Measurements from ENCODE around the gene PHACTR1. TPM values are rescaled to one million over a fixed set of nuclear protein-coding genes. Genes with fewer than 3 reads are reported as not detected.

PHACTR1 gene
- total and polyA plus RNA-seq, 8 donors = 0.46 to 17.4 (median 6.4) TPM; not detected in 1

DNA sequence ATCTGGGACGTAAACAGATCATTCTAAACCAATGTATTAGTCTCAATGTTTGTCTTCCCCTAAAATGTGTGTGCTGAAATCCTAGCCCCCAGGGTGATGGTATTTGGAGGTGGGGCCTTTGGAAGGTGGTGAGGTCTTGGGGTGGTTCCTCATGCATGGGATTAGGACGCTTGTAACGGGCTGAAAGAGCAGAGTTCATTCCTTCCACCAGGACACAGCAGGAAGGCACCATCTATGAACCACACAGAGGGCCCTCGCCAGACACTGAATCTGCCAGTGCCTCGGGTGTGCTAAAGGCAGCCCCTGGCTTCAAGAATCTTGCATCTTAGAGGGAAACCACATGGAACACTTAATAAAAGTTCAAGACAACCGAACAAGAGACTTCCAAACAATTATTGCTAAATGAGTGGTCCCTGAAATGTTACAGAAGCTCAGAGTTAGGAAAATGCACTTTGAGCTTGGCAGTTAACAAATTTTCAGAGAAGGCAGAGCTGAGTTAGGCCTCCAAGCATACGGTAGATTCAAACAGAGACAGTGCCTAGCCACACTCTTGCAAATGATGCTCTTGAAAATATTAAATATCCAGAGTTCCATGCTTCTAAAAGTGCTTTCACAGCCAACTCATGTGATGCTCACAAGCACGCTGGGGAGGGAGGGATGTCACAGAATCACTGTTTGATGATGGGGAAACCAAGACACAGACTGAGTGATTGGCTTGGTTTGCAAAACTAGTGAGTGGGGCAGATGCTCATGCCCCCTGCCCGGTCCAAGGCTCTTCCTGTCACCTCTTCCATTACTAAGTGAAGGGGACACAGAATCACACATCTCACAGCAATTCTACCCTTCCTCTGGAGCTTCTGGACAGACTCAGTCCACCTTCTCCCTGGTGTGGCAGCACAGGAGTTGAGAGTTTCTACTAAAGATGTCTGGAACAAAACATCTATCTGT lies 584.4 kb downstream of the PHACTR1 start:
- Histone ChIP-seq H3K27me3 (no peaks in the 10 kb centered on the region), H3K36me3 (peaks cover 4 to 69% (median 67%) of the 10 kb centered on the region in 4 donors), H3K4me3 (no peak overlapping the region), H3K9me3 (no peaks in the 10 kb centered on the region), H3K27ac (no peak overlapping the region), H3K4me1 (peaks cover 4 to 34% (median 20%) of the 10 kb centered on the region in 4 donors)
- no peak for TF ChIP-seq POLR2A (IDR thresholded peaks at IDR 0.05)
- TF ChIP-seq, protein P1, sequence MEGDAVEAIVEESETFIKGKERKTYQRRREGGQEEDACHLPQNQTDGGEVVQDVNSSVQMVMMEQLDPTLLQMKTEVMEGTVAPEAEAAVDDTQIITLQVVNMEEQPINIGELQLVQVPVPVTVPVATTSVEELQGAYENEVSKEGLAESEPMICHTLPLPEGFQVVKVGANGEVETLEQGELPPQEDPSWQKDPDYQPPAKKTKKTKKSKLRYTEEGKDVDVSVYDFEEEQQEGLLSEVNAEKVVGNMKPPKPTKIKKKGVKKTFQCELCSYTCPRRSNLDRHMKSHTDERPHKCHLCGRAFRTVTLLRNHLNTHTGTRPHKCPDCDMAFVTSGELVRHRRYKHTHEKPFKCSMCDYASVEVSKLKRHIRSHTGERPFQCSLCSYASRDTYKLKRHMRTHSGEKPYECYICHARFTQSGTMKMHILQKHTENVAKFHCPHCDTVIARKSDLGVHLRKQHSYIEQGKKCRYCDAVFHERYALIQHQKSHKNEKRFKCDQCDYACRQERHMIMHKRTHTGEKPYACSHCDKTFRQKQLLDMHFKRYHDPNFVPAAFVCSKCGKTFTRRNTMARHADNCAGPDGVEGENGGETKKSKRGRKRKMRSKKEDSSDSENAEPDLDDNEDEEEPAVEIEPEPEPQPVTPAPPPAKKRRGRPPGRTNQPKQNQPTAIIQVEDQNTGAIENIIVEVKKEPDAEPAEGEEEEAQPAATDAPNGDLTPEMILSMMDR (IDR thresholded peaks at IDR 0.05) = no peak
- no peak for TF ChIP-seq EP300 (IDR thresholded peaks at IDR 0.05)
- no peak for TF ChIP-seq POLR2AphosphoS5 (IDR thresholded peaks at IDR 0.05)
- intact Hi-C loops (cut with DNase I; ENCODE audit: low total_unique reads) = no loop called here
- DNase-seq = no peak
- WGBS, 5 donors = 75 to 90% (median 84%) methylated on average over 8 to 9 of the region's 9 CpGs

DNA sequence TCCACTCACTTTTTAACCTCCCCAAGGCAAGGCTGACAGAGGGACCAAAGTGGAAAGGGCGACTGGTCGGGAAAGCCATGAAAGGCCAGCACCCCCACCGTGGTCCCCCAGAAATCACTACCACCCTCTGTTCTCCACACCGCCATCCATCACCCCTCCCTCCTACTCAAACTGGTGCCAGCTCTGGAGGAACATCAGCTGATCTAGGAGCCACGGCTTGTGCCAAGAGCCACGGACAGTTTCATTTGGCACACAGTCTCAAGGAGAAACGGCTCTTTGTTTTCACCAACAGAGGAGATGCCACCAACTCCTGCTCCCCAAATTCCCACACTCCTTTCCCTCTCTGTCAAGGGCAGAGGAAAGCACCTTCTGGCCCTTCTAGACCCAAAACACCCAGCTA lies 585.7 kb downstream of the PHACTR1 start:
- WGBS, 5 donors = 63 to 89% (median 84%) methylated on average over 7 of the region's 7 CpGs
- H3K36me3 ChIP-seq = peaks cover 0 to 73% (median 68%) of the 10 kb centered on the region in 4 donors

DNA sequence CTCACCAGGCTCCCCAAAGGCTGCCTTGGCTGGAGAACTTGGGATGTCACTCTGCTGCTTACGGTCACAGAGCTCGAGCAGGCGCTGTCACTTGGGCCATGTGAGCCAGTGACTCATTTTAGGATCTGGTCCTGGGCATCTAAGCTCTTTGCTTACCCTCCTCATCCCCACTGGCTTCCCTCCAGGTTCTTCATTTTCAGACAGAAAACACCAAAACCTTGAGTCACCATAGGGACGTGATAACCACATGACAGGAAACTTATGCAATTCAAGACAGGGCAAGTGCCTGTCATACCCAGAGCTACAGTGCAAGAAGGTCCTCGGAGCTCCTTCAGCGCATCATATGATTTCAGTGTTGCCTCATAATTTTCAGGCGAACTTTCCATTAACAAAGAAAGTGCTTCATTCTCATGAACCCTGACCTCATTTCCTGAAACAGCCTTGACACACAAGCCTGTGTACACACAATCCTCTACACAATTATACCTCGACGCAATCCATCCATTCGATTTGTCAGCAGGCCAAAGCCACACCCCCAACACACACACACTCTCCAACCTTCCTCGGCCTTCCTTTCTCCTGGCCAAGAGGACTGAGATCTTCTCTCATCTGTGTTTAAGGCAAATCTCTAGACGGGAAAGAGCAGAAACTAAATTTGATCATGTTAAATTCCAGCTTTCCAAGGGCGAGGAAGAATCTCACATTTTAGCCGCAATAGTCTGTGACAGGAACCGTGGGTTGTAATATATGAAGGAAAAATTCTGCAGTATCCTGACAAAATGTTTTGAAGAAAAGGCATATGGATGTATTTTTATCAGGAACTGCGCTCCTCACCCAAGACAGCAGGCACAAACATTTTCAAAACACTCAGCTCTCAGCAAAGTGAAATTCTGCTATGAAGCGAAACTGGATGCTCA lies 586.4 kb downstream of the PHACTR1 start:
- intact Hi-C loops (cut with DNase I; ENCODE audit: low total_unique reads) = no loop called here
- WGBS, 5 donors = 48 to 58% (median 52%) methylated on average over 17 of the region's 17 CpGs

More for the DNA sequence above, 585.7 kb downstream of the PHACTR1 start:
- Histone ChIP-seq H3K27ac (peak overlapping the region; percentile 16 to 80 (median 74)), H3K9me3 (no peaks in the 10 kb centered on the region), H3K4me1 (peaks cover 4 to 34% (median 20%) of the 10 kb centered on the region in 4 donors), H3K27me3 (no peaks in the 10 kb centered on the region), H3K4me3 (no peak overlapping the region)
- TF ChIP-seq EP300 (IDR thresholded peaks at IDR 0.05) (no peak), POLR2AphosphoS5 (IDR thresholded peaks at IDR 0.05) (no peak), POLR2A (IDR thresholded peaks at IDR 0.05) (no peak)
- TF ChIP-seq, protein P1 (IDR thresholded peaks at IDR 0.05) = no peak
- intact Hi-C loops (cut with DNase I; ENCODE audit: low total_unique reads) = no loop called here
- no peak for DNase-seq

More for the DNA sequence above, 586.4 kb downstream of the PHACTR1 start:
- Histone ChIP-seq H3K9me3 (no peaks in the 10 kb centered on the region), H3K4me3 (peak overlapping the region; percentile 8 to 17 (median 14)), H3K27me3 (no peaks in the 10 kb centered on the region), H3K4me1 (peaks cover 4 to 34% (median 20%) of the 10 kb centered on the region in 4 donors), H3K27ac (peak overlapping the region in 4 of 5 donors; percentile 72 to 80 (median 76)), H3K36me3 (peaks cover 0 to 77% (median 67%) of the 10 kb centered on the region in 4 donors)
- TF ChIP-seq, protein P1 (IDR thresholded peaks at IDR 0.05) = no peak
- peak; percentile 41 to 60 (median 51) for TF ChIP-seq POLR2AphosphoS5 (IDR thresholded peaks at IDR 0.05)
- peak; percentile 31 to 74 for DNase-seq

Data from stomach (tissue), 9 donors.